Measurements from ENCODE around the gene SFT2D2. TPM values are rescaled to one million over a fixed set of nuclear protein-coding genes. Genes with fewer than 3 reads are reported as not detected.

Gene SFT2D2
- total and polyA plus RNA-seq, 2 of the 8 experiments (the other 6 are each of a cell fraction or from before 2014, with no cell fraction given) = 9.0 to 29.0 TPM

GRCh38 chr1:168178638-168179437 is 47.0 kb upstream of the SFT2D2 start, which contains the start of gene TIPRL (continued):
- no peak for TF ChIP-seq SP2 (IDR thresholded peaks at IDR 0.05; ENCODE audit: low read length)
- TF ChIP-seq CHD2 (IDR thresholded peaks at IDR 0.05; ENCODE audit: low read length) = no peak; the same call in none of the 2 replicates
- TF ChIP-seq CEBPB (IDR thresholded peaks at IDR 0.05; ENCODE audit: low read depth, low read length) = peak; percentile 1; the same call in 1 of the 2 replicates

All from H1 (cell line).